ENCODE results near the gene GPR68.
A peak's percentile ranks its signal among the peaks of the same experiment; 100 is the strongest.

The GPR68 gene

GRCh38 chr14:91244501-91244901, at the start of gene GPR68:
GPR68 (minus strand) TSS chr14:91244704; CDS start chr14:91235050, 9,654 bp downstream.
- peak; percentile 57 for DNase-seq (ENCODE audit: low read depth)

GRCh38 chr14:91294153-91294552, 49.6 kb upstream of the GPR68 start:
- no peak for DNase-seq (ENCODE audit: low read depth)

- no peak for DNase-seq (ENCODE audit: low read depth)
These were observed 48.8 kb upstream of the GPR68 start for GRCh38 chr14:91293281-91293680.

- DNase-seq (ENCODE audit: low read depth) = no peak
These were observed 48.0 kb upstream of the GPR68 start for GRCh38 chr14:91292491-91292890.

- no peak for DNase-seq (ENCODE audit: low read depth)
These were observed 47.4 kb upstream of the GPR68 start for GRCh38 chr14:91291786-91292405.

GRCh38 chr14:91290986-91291385, 46.5 kb upstream of the GPR68 start:
- DNase-seq (ENCODE audit: low read depth) = no peak

GRCh38 chr14:91289464-91289863, 45.0 kb upstream of the GPR68 start:
- no peak for DNase-seq (ENCODE audit: low read depth)

- no peak for DNase-seq (ENCODE audit: low read depth)
These were observed 44.4 kb upstream of the GPR68 start for GRCh38 chr14:91288876-91289275.

- peak; percentile 59 for DNase-seq (ENCODE audit: low read depth)
These were observed 42.0 kb upstream of the GPR68 start for GRCh38 chr14:91286530-91286937.

GRCh38 chr14:91284791-91285548, 40.5 kb upstream of the GPR68 start:
- no peak for DNase-seq (ENCODE audit: low read depth)

GRCh38 chr14:91284146-91284790, 39.8 kb upstream of the GPR68 start:
- DNase-seq (ENCODE audit: low read depth) = peak; percentile 46

- DNase-seq (ENCODE audit: low read depth) = no peak
These were observed 39.2 kb upstream of the GPR68 start for GRCh38 chr14:91283666-91284065.

- no peak for DNase-seq (ENCODE audit: low read depth)
These were observed 38.6 kb upstream of the GPR68 start for GRCh38 chr14:91282954-91283645.

- DNase-seq (ENCODE audit: low read depth) = no peak
These were observed 36.8 kb upstream of the GPR68 start for GRCh38 chr14:91281346-91281745.

- no peak for DNase-seq (ENCODE audit: low read depth)
These were observed 35.6 kb upstream of the GPR68 start for GRCh38 chr14:91280129-91280528.

GRCh38 chr14:91279354-91279753, 34.9 kb upstream of the GPR68 start:
- no peak for DNase-seq (ENCODE audit: low read depth)

- DNase-seq (ENCODE audit: low read depth) = no peak
These were observed 33.8 kb upstream of the GPR68 start for GRCh38 chr14:91278383-91278715.

GRCh38 chr14:91277546-91278382, 33.3 kb upstream of the GPR68 start:
- DNase-seq (ENCODE audit: low read depth) = no peak

- DNase-seq (ENCODE audit: low read depth) = no peak
These were observed 30.3 kb upstream of the GPR68 start for GRCh38 chr14:91274796-91275195.

GRCh38 chr14:91273885-91274273, 29.4 kb upstream of the GPR68 start:
- no peak for DNase-seq (ENCODE audit: low read depth)

GRCh38 chr14:91273273-91273884, 28.9 kb upstream of the GPR68 start:
- no peak for DNase-seq (ENCODE audit: low read depth)

Measured in fibroblast of gingiva (primary cell).